HK-2 (cell line): Measurements from ENCODE around the gene LPXN.
"Not testable (repeated sequence)": the region's sequence is repeated elsewhere in the genome, so short reads cannot be mapped to it uniquely, and the experiment has no call there.

Experiments
- DNase-seq: peaks from one replicate; pipeline ENCODE4 v3.0.0-alpha.2; 2018; ENCODE audit not compliant: unreplicated experiment

LPXN gene

DNA sequence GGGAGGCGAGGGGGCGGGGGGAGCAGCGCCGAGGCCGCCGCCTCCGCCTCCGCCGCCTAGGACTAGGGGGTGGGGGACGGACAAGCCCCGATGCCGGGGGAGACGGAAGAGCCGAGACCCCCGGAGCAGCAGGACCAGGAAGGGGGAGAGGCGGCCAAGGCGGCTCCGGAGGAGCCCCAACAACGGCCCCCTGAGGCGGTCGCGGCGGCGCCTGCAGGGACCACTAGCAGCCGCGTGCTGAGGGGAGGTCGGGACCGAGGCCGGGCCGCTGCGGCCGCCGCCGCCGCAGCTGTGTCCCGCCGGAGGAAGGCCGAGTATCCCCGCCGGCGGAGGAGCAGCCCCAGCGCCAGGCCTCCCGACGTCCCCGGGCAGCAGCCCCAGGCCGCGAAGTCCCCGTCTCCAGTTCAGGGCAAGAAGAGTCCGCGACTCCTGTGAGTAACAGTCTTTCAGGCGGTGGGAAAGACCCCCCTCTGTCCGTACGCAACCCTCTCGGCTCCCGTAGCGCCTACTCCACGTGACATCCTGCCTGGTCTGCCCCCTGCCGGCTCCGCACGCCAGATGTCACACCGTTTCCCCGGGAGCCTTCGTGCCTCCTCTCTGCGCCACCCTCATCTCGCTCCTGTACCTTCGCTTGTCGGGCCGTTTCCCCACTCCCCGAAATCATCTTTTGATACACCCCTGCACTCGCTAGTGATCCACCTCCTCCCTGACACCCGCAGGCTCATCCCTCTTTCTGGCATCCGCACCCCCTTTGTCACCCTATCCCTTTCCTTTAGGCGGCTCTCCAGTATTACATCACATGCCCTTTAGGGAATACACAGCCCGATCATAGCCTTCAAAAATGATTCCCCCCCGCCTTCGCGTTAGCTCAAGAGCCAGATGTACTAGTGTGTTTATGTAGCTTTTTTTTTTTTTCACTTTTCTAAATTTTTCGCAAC, 3.8 kb upstream of the LPXN start:
- peak; percentile 79 for DNase-seq

DNA sequence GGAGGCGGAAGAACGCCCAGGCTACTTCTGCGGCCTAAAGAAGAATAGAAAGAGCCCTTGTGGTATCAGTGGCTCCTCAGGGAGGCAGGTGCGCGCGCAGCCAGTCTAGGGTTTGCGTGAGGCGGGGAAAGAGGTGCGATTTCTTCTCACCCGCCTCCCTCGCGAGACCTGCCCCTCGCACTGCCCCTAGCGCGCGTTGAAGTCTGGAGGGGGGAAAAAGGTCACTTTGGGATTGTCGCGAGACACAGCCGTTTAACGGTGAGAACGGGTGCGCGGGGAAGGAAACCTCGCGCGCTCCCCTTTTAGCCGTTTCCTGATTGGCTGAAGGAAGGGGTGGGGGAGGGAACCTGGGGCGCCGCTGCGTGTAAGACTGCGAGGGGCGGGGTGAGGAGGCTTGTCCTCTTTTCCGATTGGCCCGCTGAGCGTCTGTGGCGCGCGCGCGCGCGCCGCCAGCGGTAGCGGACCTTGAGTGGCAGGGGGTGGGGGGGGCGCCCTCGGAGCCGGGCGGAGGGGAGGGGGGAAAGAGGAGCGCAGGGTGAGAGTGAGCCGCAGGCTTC, 3.1 kb upstream of the LPXN start, which contains the start of gene ZFP91:
Gene ZFP91 (plus strand): TSS at position 429 of the 557 bp plus-strand sequence. CDS start 219 bp downstream, outside the sequence.
- peak; percentile 90 for DNase-seq

DNA sequence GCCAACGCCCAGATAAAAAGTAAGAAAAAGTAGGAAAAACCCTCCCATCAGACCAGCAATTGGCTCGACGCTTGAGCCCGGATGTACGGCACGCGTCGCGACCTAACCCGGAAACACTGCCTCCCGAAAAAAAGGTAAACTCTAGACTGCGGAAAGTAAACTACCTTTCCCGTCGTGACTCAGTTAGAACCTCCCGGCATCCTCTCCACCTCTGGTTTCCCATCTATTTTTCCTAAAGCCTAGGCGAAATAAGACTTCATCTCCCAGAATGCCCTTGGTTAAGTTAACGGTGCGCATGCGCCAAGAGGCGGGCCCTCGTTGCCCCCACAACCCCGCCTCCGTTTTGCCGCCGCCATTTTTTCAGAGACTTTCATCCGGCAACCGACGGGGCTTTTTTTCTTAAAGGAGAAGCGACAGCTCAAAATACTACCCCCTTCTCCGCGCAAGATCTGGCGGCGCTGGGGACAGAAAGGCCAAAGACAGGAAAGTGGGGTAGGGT, 2.5 kb upstream of the LPXN start:
- DNase-seq, result peak; percentile 85

DNA sequence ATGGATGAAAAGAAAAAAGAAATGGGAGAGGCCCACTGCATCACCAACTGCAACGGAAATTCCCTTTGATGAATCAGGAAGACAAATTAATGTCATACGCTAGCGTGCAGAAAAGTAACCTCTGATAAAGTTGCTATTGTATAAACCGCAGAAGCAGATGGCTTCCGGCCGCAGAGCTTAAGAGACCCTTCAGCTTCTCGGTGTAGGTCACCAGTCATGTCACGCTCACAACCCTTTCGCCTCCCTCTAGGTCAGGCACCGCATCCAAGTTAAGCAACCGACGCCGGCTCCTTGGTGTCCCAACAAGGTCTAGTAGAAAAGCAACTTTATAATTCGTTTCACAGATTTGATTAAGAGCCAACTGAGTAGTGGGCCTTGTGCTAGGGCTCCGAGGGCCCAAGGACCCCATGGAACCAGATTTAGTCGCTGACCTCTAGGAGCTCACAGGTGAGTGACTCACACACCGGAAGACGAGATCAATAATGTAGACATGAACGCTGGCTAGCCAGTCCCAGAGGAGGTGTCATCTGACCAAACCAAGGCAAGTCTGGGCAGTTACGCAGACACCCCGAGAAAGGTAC, 2.0 kb upstream of the LPXN start:
- DNase-seq, result peak; percentile 49

DNA sequence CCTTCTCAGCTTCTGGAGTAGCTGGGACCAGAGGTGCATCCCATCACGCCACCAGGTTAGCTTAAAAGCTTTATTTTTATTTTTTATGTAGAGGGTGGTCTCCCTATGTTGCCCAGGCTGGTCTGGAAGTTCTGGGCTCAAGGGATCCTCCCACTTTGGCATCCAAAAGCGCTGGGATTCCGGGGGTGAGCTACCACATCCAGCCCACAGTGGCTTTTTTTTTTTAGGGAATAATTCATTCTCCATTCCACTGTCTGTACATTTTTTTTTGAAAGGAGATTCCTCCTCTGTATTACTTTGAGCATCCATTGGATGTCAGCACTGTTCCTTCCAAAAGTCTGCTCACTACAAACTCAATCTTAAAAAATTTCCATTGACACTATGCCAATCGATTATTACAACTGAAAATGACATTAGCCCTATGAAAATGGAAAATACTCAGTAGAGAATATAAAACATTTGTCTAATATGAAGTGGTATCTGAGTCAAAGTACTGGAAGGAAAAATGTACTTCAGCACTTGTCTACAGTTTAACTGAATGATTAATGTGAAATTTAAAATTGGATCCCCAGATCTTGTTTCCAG, 1.3 kb upstream of the LPXN start:
- no peak for DNase-seq

DNA sequence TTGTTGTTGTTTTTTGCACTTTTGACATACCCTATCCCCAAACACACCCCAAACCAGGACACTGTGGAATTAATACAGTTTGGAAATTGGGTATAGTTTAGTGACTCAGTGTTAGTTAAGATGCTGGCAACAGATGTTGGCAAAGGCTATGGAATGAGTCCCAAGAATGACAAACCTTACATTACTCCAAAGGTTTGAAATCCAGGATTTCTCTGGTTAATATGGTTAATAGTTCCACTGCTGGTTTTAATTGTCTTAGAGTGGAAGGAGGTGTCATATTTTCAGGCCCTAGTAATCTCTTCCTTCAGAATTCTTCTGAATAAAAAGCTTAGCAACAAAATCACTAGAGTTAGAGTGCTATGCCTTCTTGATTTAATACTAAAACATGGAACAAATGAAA, 775 bp downstream of the LPXN start:
- no peak for DNase-seq

DNA sequence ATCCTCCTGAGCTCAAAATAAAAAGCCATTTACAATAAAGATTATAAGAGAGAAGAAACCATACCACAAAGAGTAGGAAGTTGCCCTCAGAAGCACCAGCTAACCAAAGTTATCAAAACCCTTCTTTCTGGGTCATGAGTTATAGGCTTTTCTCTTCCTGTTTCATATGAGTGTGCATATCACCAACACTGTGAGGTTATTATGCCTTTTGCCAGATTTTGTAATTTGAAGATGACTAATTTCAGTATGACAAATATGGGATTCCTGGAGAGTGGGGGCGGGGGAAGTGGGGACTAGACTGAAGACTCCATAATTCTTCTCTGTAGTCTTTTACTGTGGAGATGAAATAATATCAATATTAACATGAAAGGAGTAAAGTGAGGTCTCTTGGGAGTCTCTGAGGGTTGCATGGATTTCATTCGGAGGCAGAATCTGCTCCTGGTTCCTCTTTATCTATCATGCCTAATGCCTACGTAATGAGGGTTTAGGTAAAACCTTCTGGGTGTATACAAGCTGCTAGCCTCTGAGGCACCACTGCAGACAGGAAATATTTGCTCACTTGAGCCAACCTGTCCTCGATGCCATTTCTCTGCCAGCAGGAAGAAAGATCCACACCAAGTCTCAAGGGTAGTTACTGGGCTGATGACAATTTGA, 2.1 kb downstream of the LPXN start:
- DNase-seq, result peak; percentile 15

DNA sequence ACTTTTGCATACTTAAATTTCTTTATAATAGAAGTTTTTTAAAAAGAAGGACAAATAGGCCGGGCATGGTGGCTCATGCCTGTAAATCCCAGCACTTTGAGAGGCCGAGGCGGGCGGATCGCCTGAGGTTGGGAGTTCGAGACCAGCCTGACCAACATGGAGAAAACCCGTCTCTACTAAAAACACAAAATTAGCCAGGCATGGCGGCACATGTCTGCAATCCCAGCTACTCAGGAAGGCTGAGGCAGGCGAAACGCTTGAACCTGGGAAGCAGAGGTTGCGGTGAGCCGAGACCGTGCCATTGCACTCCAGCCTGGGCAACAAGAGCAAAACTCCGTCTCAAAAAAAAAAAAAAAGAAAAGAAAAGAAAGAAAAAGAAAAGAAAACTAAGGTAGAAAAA, 2.8 kb downstream of the LPXN start:
- not testable (repeated sequence) for DNase-seq

DNA sequence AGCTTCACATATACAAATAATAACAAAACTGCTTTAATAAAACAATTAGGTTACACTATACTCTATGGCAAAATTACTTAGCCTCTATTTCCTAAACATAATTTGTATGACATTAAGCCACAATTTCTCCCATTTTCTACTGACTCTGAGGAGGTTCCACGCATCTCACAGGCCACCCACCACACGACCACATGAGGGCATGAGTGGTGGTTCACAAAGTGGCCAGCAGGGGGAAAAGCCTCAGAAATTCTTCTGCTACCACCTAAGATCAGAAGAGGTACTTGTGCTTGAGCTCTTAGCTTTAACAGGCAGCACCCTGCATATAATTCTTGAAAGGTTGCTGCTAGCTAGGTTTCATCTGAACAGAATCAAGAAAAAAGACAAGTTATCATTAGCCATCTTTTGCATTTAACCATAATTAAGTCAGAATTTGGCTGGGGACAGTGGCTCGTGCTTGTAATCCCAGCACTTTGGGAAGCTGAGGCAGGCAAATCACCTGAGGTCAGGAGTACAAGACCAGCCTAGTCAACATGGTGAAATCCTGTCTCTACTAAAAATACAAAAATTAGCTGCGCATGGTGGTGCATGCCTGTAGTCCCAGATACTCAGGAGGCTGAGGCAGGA, 7.7 kb downstream of the LPXN start:
- DNase-seq, result peak; percentile 33

DNA sequence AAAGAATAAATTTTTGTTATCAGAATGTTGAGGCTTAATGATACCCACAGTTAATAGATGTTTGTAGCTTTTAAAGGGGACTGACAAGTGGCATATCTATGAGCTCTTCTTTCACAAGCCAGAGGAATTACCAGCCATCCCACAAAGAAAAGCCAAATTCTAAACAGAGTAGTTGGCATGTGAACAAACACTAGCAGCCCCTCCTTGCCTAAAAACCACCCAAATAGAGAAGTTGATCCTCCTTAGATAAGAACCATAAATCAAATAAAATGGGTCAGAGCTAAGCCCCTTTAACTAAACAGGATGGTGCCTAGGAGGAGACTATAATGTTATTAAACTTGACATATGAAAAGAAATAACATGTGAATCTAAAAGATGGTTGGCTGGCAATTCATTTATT, 11.4 kb downstream of the LPXN start:
- no peak for DNase-seq

DNA sequence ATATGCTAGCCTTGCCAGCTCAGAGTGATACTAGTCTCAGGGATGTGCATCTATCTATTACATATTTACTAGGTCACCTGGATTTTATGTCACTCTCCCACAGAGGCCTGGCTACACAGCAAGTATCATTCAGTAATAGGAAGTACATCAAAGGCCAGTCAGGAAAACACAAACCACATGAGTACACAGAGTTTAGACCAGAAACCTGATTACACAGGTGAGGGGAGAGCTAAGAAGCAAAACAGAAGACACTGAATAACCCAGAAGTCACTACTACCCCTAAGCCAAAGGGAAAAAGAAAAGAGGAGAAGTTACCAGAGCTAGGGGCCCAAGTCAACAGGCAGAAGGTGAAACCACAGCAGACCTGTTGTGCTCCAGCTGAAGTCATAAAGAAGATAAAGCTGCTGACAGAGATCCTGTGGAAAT, 13.3 kb downstream of the LPXN start:
- DNase-seq, result no peak

DNA sequence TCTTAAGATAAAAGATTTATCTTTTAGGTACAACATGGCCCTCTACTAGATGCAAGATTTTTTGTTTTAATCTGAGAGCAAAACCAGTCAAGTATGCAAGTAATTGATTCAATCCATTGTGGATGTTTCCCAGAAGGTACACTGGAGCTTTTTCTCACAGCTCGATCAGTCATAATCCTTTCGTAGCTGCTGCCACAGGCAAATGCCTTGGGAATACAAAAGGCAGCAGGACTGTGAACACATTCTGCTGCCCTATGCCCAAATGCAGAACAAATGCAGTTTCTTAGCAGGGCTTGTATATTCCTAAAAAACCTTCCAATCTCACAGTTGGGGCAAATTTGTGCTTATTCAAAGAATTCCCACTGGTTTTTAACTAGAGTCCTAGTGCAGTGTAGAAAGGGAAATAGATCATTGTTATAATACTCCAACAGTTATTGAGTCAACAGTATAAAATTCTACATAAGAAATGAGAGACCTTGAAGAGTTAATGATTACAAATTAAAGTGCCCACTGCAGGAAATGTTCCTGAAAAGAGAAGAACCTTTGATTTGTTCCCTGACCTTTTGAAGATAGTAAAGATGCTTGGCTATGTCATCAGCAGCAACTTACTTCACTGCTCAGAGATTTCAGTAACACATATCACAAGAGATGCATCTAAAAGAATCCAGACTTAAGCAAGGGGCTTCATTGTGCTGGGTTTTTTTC, 14.1 kb downstream of the LPXN start:
- DNase-seq, result no peak

DNA sequence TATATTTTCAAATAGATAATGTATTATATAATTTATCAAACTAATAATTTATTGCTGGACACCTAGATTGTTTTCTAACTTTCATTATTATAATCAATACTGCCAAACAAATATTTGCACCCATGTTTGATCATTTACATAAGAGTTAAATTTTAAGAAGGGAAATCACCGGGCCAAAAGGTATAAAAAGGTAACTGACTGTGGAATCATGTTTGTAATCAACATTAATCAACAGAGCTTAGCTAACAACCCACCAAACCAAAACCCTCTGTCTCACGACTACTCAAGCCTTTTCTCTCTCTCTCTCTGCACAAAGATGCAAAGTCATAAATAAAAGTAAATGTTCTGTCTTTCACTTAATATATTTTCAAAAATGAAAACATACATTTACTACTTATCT, 14.8 kb downstream of the LPXN start:
- no peak for DNase-seq

DNA sequence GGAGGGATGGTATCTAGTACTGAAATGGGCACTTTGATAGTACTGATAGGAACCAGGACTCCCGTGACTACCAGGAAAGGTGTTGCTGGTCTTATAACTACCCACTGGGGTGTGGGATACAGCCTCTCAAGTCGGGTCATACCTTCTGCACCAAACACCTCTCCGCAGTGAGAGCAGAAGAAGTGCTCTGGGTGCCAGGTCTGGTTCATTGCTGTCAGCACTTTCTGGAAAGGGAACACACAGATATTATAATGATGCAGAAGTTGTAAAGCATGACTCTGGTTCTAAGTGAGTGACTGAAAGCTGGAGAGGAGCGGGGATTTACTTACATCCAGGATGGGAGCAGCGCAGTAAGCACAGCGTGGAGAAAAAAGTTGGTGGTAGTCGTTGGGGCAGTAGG, 26.0 kb downstream of the LPXN start:
- no peak for DNase-seq

DNA sequence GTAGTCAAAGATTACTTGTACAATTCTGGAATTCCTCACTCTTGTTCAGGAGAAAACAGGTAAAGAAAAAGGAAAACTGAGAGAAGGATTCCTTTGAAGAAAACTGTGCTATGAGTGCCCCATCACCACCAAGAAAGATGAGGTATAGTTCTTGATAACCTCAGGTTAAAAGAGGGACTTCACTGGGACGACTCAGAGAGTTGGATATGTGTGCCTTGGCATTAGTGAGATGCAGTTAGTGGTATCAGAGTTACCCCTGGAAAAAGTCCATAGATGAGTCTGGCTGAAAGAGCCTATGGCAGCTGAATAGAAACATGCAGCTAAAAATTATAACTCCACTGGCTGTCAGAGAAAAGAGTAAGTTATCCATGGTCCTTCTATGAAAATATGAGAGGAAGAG, 28.8 kb downstream of the LPXN start:
- DNase-seq, result no peak

DNA sequence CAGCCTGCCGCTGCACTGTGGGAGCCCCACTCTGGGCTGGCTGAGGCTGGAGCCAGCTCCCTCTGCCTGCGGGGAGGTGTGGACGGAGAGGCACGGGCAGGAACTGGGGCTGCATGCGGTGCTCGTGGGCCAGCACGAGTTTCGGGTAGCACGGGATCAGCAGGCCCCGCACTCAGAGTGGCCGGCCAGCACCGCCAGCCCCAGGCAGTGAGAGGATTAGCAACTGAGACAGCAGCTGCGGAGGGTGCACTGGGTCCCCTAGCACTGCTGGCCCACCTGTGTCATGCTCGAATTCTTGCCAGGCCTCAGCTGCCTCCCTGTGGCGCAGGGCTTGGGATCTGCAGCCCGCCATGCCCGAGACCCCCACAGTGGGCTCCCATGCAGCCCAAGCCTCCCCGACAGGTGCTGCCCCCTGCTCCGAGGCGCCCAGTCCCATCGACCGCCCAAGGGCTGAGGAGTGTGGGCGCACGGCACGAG, 43.8 kb downstream of the LPXN start:
- DNase-seq, result no peak

DNA sequence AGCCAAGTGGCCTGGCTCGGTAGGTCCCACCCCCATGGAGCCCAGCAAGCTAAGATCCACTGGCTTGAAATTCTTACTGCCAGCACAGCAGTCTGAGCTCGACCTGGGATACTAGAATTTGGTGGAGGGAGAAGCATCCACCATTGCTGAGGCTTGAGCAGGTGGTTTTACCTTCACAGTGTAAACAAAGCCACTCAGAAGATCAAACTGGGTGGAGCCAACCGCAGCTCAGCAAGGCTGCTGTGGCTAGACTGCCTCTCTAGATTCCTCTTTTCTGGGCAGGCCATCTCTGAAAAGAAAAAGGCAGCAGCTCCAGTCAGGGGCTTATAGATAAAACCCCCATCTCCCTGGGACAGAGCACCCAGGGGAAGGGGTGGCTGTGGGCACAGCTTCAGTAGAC, 45.4 kb downstream of the LPXN start:
- no peak for DNase-seq

DNA sequence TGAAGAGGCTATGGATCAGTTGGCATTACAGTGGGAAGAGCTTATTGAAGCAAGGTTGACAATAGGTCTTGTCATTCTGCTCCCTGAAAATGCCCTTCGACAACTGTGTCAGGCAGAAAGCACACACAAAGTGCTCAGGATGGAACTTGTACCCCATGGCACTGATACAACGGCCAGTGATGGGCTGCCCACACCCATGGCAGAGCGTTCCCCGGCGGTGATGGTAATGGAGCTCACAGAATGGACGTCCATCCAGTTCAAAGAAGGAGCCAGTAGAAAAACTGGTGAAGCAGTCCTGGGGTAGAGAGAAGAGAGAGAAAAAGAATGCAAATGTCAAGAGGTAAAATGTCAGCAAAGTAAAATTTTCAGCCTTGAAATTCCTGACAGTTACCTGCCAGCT, 48.2 kb downstream of the LPXN start:
- DNase-seq, result no peak

DNA sequence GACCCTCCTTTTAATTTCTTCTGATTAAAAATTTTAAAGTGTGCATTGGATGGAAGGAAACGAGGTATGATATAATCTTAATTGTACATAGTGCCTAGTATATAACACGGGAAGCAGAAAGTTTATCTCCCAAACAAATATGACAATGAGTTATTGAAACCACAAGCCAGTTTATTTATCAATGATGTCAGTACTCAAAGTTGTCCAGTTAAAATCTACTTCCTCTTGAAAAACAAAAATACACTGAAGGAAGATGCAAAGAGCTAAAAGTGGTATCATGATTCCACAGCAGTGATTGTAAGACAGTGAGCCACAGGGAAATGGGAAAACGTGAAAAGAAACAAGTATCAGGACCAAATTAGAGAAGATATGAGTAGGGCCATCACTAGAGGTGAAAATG, 48.9 kb downstream of the LPXN start:
- no peak for DNase-seq

DNA sequence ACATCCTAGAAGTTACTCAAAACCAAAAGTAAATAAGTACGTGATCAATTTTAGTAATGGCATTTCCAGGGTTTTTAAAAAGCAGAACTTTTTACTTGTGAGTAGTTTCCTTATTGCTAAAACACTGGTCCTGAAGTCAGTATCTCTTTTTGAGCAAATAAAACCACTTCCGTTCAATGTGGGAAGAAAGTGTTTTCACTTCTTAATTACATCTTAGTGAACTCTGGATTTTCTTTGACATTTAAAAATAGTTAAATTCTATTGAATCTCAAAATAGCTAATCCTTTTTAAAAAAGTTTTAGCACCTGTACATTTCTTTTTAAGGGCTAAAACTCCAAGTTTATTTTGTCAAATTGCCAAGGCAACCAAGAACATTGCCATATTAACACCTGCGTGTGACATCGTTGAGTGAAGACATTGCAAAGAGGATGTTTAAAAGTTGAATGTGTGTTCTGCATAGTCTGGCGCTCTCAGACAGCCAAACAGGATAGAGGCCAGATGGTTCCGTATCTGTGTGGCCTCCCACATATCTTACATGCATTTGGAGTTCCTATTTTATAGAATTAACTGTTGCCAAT, 50.5 kb downstream of the LPXN start:
- DNase-seq, result no peak
